ENCODE measurements around the gene CHD8.

The CHD8 gene

DNA sequence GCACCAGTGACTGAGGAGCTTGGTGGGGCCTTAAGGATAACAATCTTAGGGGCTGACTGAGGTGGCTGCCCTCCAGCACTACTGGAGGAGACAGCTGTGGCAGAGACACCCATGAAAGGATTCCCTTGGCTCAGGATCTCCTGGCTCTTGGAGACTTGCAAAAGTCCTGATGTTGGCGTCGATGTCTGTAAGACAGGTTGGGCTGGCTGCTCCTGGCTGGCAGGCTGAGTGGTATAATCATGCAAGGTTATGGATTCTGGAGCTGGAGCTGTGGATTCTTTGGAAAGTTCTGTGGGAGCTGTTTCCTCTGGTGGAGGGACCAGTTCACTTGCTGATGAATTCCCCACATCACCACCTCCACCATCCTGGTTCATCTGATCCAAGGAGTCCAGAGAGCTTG, 24.8 kb downstream of the CHD8 start:
- no peak for TF ChIP-seq CREB5 (CRISPR knock-in tag; IDR thresholded peaks at IDR 0.05; ENCODE audit: low read depth)
- no peak for TF ChIP-seq ZNF565 (CRISPR knock-in tag; conservative IDR thresholded peaks at IDR 0.05; ENCODE audit: low read depth)
- no peak for TF ChIP-seq TOX (CRISPR knock-in tag; IDR thresholded peaks at IDR 0.05; ENCODE audit: borderline replicate concordance)
- TF ChIP-seq ZC3H10 (CRISPR knock-in tag; IDR thresholded peaks at IDR 0.05): no peak
- TF ChIP-seq POU6F1 (CRISPR knock-in tag; IDR thresholded peaks at IDR 0.05; ENCODE audit: borderline replicate concordance, low read depth): no peak
- no peak for TF ChIP-seq ISL1 (CRISPR knock-in tag; IDR thresholded peaks at IDR 0.05)
- no peak for TF ChIP-seq ZNF70 (CRISPR knock-in tag; IDR thresholded peaks at IDR 0.05)
- TF ChIP-seq ARNTL (CRISPR knock-in tag; IDR thresholded peaks at IDR 0.05; ENCODE audit: borderline replicate concordance, low read depth): no peak
- no peak for TF ChIP-seq GLIS3 (CRISPR knock-in tag; IDR thresholded peaks at IDR 0.05)
- no peak for TF ChIP-seq BACH2 (CRISPR knock-in tag; IDR thresholded peaks at IDR 0.05; ENCODE audit: borderline replicate concordance)
- TF ChIP-seq SNAI2 (CRISPR knock-in tag; IDR thresholded peaks at IDR 0.05): no peak
- TF ChIP-seq, protein P1, sequence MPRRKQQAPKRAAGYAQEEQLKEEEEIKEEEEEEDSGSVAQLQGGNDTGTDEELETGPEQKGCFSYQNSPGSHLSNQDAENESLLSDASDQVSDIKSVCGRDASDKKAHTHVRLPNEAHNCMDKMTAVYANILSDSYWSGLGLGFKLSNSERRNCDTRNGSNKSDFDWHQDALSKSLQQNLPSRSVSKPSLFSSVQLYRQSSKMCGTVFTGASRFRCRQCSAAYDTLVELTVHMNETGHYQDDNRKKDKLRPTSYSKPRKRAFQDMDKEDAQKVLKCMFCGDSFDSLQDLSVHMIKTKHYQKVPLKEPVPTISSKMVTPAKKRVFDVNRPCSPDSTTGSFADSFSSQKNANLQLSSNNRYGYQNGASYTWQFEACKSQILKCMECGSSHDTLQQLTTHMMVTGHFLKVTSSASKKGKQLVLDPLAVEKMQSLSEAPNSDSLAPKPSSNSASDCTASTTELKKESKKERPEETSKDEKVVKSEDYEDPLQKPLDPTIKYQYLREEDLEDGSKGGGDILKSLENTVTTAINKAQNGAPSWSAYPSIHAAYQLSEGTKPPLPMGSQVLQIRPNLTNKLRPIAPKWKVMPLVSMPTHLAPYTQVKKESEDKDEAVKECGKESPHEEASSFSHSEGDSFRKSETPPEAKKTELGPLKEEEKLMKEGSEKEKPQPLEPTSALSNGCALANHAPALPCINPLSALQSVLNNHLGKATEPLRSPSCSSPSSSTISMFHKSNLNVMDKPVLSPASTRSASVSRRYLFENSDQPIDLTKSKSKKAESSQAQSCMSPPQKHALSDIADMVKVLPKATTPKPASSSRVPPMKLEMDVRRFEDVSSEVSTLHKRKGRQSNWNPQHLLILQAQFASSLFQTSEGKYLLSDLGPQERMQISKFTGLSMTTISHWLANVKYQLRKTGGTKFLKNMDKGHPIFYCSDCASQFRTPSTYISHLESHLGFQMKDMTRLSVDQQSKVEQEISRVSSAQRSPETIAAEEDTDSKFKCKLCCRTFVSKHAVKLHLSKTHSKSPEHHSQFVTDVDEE (CRISPR knock-in tag; IDR thresholded peaks at IDR 0.05): no peak
- TF ChIP-seq PPARA (CRISPR knock-in tag; IDR thresholded peaks at IDR 0.05; ENCODE audit: borderline replicate concordance): no peak
- no peak for TF ChIP-seq OSR1 (CRISPR knock-in tag; IDR thresholded peaks at IDR 0.05)

DNA sequence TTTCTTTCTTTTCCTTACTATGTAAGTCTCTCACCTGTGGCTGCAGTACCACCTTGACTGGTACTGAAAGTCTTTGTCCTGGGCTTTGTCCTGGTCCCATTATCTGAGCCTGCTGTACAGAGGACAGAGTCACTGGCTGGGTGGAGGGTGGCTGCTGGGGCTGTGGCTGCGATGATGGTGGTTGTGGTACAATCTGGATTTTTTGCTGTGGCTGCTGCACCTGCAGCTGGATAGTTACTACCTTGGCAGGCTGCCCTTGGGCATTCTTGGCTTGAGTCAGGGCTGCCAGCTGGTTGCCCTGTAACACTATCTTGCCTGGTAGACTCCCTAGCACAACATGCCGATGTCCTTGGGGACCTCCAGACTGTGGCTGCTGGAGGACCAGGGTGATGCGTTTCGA, 27.0 kb downstream of the CHD8 start:
- ATAC-seq: no peak
- TF ChIP-seq ZNF70 (CRISPR knock-in tag; IDR thresholded peaks at IDR 0.05) (no peak), ZNF565 (CRISPR knock-in tag; conservative IDR thresholded peaks at IDR 0.05; ENCODE audit: low read depth) (no peak), RARB (CRISPR knock-in tag; IDR thresholded peaks at IDR 0.05) (no peak), GLIS3 (CRISPR knock-in tag; IDR thresholded peaks at IDR 0.05) (no peak), ZC3H10 (CRISPR knock-in tag; IDR thresholded peaks at IDR 0.05) (no peak), ZNF8 (CRISPR knock-in tag; IDR thresholded peaks at IDR 0.05) (no peak), BACH2 (CRISPR knock-in tag; IDR thresholded peaks at IDR 0.05; ENCODE audit: borderline replicate concordance) (no peak), TCF4 (CRISPR knock-in tag; IDR thresholded peaks at IDR 0.05; ENCODE audit: borderline replicate concordance) (no peak), POU6F1 (CRISPR knock-in tag; IDR thresholded peaks at IDR 0.05; ENCODE audit: borderline replicate concordance, low read depth) (no peak), TOX (CRISPR knock-in tag; IDR thresholded peaks at IDR 0.05; ENCODE audit: borderline replicate concordance) (no peak), ZFP3 (CRISPR knock-in tag; IDR thresholded peaks at IDR 0.05) (no peak), OSR1 (CRISPR knock-in tag; IDR thresholded peaks at IDR 0.05) (no peak), CSDC2 (CRISPR knock-in tag; IDR thresholded peaks at IDR 0.05) (no peak), PPARA (CRISPR knock-in tag; IDR thresholded peaks at IDR 0.05; ENCODE audit: borderline replicate concordance) (no peak)
- TF ChIP-seq, protein P2, sequence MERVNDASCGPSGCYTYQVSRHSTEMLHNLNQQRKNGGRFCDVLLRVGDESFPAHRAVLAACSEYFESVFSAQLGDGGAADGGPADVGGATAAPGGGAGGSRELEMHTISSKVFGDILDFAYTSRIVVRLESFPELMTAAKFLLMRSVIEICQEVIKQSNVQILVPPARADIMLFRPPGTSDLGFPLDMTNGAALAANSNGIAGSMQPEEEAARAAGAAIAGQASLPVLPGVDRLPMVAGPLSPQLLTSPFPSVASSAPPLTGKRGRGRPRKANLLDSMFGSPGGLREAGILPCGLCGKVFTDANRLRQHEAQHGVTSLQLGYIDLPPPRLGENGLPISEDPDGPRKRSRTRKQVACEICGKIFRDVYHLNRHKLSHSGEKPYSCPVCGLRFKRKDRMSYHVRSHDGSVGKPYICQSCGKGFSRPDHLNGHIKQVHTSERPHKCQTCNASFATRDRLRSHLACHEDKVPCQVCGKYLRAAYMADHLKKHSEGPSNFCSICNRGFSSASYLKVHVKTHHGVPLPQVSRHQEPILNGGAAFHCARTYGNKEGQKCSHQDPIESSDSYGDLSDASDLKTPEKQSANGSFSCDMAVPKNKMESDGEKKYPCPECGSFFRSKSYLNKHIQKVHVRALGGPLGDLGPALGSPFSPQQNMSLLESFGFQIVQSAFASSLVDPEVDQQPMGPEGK (CRISPR knock-in tag; IDR thresholded peaks at IDR 0.05; ENCODE audit: borderline replicate concordance): no peak

More for the DNA sequence above, 24.8 kb downstream of the CHD8 start:
- no peak for ATAC-seq

GRCh38 chr14:21426692-21427091, 29.2 kb downstream of the CHD8 start:
- ATAC-seq: no peak
- no peak for TF ChIP-seq ZNF8 (CRISPR knock-in tag; IDR thresholded peaks at IDR 0.05)
- no peak for TF ChIP-seq TCF4 (CRISPR knock-in tag; IDR thresholded peaks at IDR 0.05; ENCODE audit: borderline replicate concordance)
- TF ChIP-seq CREB5 (CRISPR knock-in tag; IDR thresholded peaks at IDR 0.05; ENCODE audit: low read depth): no peak
- TF ChIP-seq, protein P2 (CRISPR knock-in tag; IDR thresholded peaks at IDR 0.05; ENCODE audit: borderline replicate concordance): no peak
- TF ChIP-seq GLIS3 (CRISPR knock-in tag; IDR thresholded peaks at IDR 0.05): no peak
- TF ChIP-seq ESRRG (CRISPR knock-in tag; IDR thresholded peaks at IDR 0.05): no peak
- no peak for TF ChIP-seq TOX (CRISPR knock-in tag; IDR thresholded peaks at IDR 0.05; ENCODE audit: borderline replicate concordance)
- no peak for TF ChIP-seq ZFP3 (CRISPR knock-in tag; IDR thresholded peaks at IDR 0.05)
